Osteoblast (primary cell): ENCODE measurements around the gene AHCYL2. TPM values are rescaled to one million over a fixed set of nuclear protein-coding genes. Genes with fewer than 3 reads are reported as not detected.

Source experiments
- DNase-seq: peaks from one replicate; pipeline ENCODE4 v3.0.0; 2011; ENCODE audit warnings: low spot score, mixed read lengths; ENCODE audit not compliant: insufficient read length; ENCODE audit errors: missing footprints
- H2AFZ ChIP-seq: 2 replicates; pipeline ENCODE4 v1.6.0; 2011; ENCODE audit warnings: mild to moderate bottlenecking, low read length
- H3K27ac ChIP-seq: 2 replicates; pipeline ENCODE4 v1.5.1; 2011; ENCODE audit warnings: mild to moderate bottlenecking, low read depth, low read length, moderate library complexity
- H3K27me3 ChIP-seq: 2 replicates; pipeline ENCODE4 v1.6.0; 2012; ENCODE audit warnings: mild to moderate bottlenecking, control low read depth, inconsistent platforms, low read length, moderate library complexity; ENCODE audit not compliant: insufficient read depth
- H3K36me3 ChIP-seq: 2 replicates; pipeline ENCODE4 v1.5.1; 2011; ENCODE audit warnings: mild to moderate bottlenecking, low read length, control low read depth, moderate library complexity; ENCODE audit not compliant: insufficient read depth
- H3K4me1 ChIP-seq: 2 replicates; pipeline ENCODE4 v1.5.1; 2011; ENCODE audit warnings: mild to moderate bottlenecking, low read length, control low read depth, moderate library complexity; ENCODE audit not compliant: insufficient read depth
- H3K4me2 ChIP-seq: 2 replicates; pipeline ENCODE4 v1.6.0; 2011; ENCODE audit warnings: mild to moderate bottlenecking, low read length; ENCODE audit not compliant: insufficient read depth
- H3K4me3 ChIP-seq: fragments of 200-600 bp; sonication (generic); 3 replicates; pipeline ENCODE4 v1.5.1; 2012; ENCODE audit warnings: mild to moderate bottlenecking, low read length, inconsistent platforms; ENCODE audit not compliant: insufficient read depth
- H3K79me2 ChIP-seq: 2 replicates; pipeline ENCODE4 v1.6.0; 2012; ENCODE audit warnings: mild to moderate bottlenecking, low read length, control low read depth, inconsistent platforms; ENCODE audit not compliant: insufficient read depth
- H3K9me3 ChIP-seq: 2 replicates; pipeline ENCODE4 v1.5.1; 2011; ENCODE audit warnings: low read depth, low read length, control low read depth
- H4K20me1 ChIP-seq: 2 replicates; pipeline ENCODE4 v1.6.0; 2012; ENCODE audit warnings: mild to moderate bottlenecking, low read length, control low read depth; ENCODE audit not compliant: insufficient read depth
- CTCF ChIP-seq: IDR thresholded peaks from 2 replicates; pipeline ENCODE4 v1.5.1; 2011; ENCODE audit warnings: mild to moderate bottlenecking, low read depth, low read length, moderate library complexity; ENCODE audit errors: extremely low read depth
- total RNA-seq: library from RNA; depleted of rRNA; stranded (reverse); fragments of >200 nt; gene quantifications from 2 replicates; pipeline ENCODE4 v1.2.3, GENCODE V29; 2012

Gene AHCYL2
- total RNA-seq, 1 donor: 10.1 TPM

DNA sequence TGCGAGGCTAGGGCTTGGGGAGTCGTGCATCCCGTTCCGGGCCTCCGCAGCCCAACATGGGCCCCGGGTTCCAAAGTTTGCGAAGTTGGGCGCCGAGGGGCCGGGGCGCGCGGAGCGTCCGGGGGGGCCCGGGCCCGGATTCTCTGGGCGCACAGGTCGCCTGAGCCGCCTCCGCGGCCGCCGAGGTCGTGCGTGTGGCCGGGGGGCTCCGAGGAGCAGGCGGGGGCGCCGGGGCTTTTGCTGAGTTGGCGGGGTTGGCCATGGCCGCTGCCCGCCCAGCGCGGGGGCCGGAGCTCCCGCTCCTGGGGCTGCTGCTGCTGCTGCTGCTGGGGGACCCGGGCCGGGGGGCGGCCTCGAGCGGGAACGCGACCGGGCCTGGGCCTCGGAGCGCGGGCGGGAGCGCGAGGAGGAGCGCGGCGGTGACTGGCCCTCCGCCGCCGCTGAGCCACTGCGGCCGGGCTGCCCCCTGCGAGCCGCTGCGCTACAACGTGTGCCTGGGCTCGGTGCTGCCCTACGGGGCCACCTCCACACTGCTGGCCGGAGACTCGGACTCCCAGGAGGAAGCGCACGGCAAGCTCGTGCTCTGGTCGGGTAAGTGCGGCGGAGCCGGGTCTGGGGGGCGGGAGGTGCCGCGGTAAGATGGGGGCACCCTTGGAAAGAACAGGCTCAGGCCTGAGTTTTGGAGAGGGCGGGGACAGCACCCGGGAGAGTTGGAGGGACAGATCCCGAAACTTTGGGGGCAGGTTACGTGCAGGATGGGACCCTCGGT is 35.8 kb upstream of the AHCYL2 start:
- Histone ChIP-seq H3K79me2 (no peaks in the 10 kb centered on the region), H4K20me1 (peaks cover 17% of the 10 kb centered on the region), H2AFZ (peak overlapping the region; percentile 81), H3K27ac (no peak overlapping the region), H3K36me3 (no peaks in the 10 kb centered on the region), H3K27me3 (peaks cover 13% of the 10 kb centered on the region), H3K9me3 (no peaks in the 10 kb centered on the region), H3K4me2 (peak overlapping the region; percentile 77), H3K4me3 (peak overlapping the region; percentile 75), H3K4me1 (peaks cover 6% of the 10 kb centered on the region)
- TF ChIP-seq CTCF: no peak
- DNase-seq: peak; percentile 88

- peak overlapping the region; percentile 81 for H2AFZ ChIP-seq
- no peaks in the 10 kb centered on the region for H3K79me2 ChIP-seq
- H4K20me1 ChIP-seq: peaks cover 17% of the 10 kb centered on the region
- H3K27ac ChIP-seq: no peak overlapping the region
- peaks cover 6% of the 10 kb centered on the region for H3K4me1 ChIP-seq
- no peaks in the 10 kb centered on the region for H3K36me3 ChIP-seq
- no peak for TF ChIP-seq CTCF
- peak; percentile 92 for DNase-seq
- peak overlapping the region; percentile 75 for H3K4me3 ChIP-seq
- H3K4me2 ChIP-seq: peak overlapping the region; percentile 77
- H3K27me3 ChIP-seq: peaks cover 13% of the 10 kb centered on the region
- no peaks in the 10 kb centered on the region for H3K9me3 ChIP-seq
Observed at GRCh38 chr7:129189661-129190310, 35.0 kb upstream of the AHCYL2 start.

DNA sequence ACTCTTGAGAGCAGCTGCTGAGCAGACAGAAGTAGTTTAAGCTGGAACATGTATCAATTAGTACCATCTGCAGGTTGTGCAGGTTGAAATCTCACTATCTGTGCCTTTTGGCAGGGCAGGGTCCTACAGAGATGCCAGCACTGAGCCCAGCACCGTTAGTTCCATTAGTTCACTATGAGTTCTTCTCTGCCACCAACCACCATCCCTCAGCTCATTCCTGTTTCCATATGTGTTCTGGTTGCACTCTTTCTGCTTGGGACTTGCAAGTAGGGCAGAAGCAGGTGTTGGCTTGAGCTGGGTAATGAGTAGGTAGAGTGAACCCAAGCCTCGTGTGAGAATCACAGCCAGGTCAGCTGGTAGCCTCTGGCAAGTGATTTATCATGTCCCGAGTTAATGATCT is 33.6 kb upstream of the AHCYL2 start:
- peak; percentile 45 for DNase-seq
- H3K27ac ChIP-seq: no peak overlapping the region
- no peaks in the 10 kb centered on the region for H3K9me3 ChIP-seq
- H2AFZ ChIP-seq: no peak overlapping the region
- TF ChIP-seq CTCF: no peak
- no peaks in the 10 kb centered on the region for H3K79me2 ChIP-seq
- no peaks in the 10 kb centered on the region for H3K36me3 ChIP-seq
- H3K27me3 ChIP-seq: peaks cover 11% of the 10 kb centered on the region
- H3K4me2 ChIP-seq: no peak overlapping the region
- H3K4me1 ChIP-seq: peaks cover 6% of the 10 kb centered on the region
- no peak overlapping the region for H3K4me3 ChIP-seq
- H4K20me1 ChIP-seq: peaks cover 17% of the 10 kb centered on the region

DNA sequence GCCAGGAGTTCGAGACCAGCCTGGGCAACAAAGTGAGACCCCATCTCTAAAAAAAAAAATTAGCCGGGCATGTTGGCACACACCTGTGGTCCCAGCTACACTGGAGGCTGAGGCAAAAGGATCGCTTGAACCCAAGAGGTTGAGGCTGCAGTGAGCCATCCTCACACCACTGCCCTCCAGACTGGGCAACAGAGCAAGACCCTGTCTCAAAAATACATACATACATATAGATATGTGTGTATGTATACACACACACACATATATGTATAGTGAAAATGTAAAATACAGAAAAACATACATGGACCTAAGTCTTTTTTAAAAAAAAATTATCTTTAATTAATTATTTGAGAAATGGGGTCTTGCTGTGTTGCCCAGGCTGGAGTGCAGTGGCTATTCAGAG is 30.9 kb upstream of the AHCYL2 start:
- H3K9me3 ChIP-seq: no peaks in the 10 kb centered on the region
- no peaks in the 10 kb centered on the region for H3K79me2 ChIP-seq
- H2AFZ ChIP-seq: no peak overlapping the region
- peaks cover 6% of the 10 kb centered on the region for H3K27me3 ChIP-seq
- H4K20me1 ChIP-seq: peaks cover 24% of the 10 kb centered on the region
- TF ChIP-seq CTCF: no peak
- H3K4me2 ChIP-seq: no peak overlapping the region
- H3K4me1 ChIP-seq: peaks cover 6% of the 10 kb centered on the region
- H3K36me3 ChIP-seq: no peaks in the 10 kb centered on the region
- H3K4me3 ChIP-seq: no peak overlapping the region
- no peak for DNase-seq
- no peak overlapping the region for H3K27ac ChIP-seq
